WTC11 (cell line): ENCODE measurements around the gene KIAA1586.

Experiments
- FOXJ3 ChIP-seq: sonication (generic); formaldehyde crosslinking; IDR thresholded peaks from 2 replicates; pipeline ENCODE4 v1.9.0; 2021; ENCODE audit warnings: missing genetic modification reagents, mild to moderate bottlenecking, borderline replicate concordance
- IRF2 ChIP-seq: sonication (generic); formaldehyde crosslinking; IDR thresholded peaks from 2 replicates; pipeline ENCODE4 v1.8.0; 2022; ENCODE audit warnings: low read depth, missing genetic modification reagents, borderline replicate concordance
- JUN ChIP-seq: sonication (generic); formaldehyde crosslinking; IDR thresholded peaks from 2 replicates; pipeline ENCODE4 v1.8.0; 2023; ENCODE audit warnings: mild to moderate bottlenecking, missing genetic modification reagents
- NR2C2 ChIP-seq: sonication (generic); formaldehyde crosslinking; IDR thresholded peaks from 2 replicates; pipeline ENCODE4 v1.8.0; 2022; ENCODE audit warnings: mild to moderate bottlenecking, missing genetic modification reagents
- RELA ChIP-seq: sonication (generic); formaldehyde crosslinking; IDR thresholded peaks from 2 replicates; pipeline ENCODE4 v1.8.1; 2022; ENCODE audit warnings: missing genetic modification reagents, mild to moderate bottlenecking, borderline replicate concordance
- SP1 ChIP-seq: sonication (generic); formaldehyde crosslinking; conservative IDR thresholded peaks from 2 replicates; pipeline ENCODE4 v1.8.1; 2022; ENCODE audit warnings: missing genetic modification reagents
- ZNF396 ChIP-seq: fragments of 250-450 bp; sonication (Bioruptor Pico); IDR thresholded peaks from 2 replicates; pipeline ENCODE4 v1.8.0; 2021; ENCODE audit warnings: mild to moderate bottlenecking, moderate library complexity, borderline replicate concordance
- TF ChIP-seq, protein P1 (sequence below): sonication (generic); formaldehyde crosslinking; IDR thresholded peaks from 2 replicates; pipeline ENCODE4 v1.8.1; 2023; ENCODE audit warnings: mild to moderate bottlenecking, missing genetic modification reagents, borderline replicate concordance
- TF ChIP-seq, protein P2 (sequence below): fragments of 200-600 bp; IDR thresholded peaks from 2 replicates; pipeline ENCODE4 v1.8.0; 2022; ENCODE audit warnings: antibody characterized with exemption
- TF ChIP-seq, protein P3 (sequence below): sonication (generic); formaldehyde crosslinking; IDR thresholded peaks from 2 replicates; pipeline ENCODE4 v1.8.1; 2023; ENCODE audit warnings: mild to moderate bottlenecking, missing genetic modification reagents, moderate library complexity

DNA sequence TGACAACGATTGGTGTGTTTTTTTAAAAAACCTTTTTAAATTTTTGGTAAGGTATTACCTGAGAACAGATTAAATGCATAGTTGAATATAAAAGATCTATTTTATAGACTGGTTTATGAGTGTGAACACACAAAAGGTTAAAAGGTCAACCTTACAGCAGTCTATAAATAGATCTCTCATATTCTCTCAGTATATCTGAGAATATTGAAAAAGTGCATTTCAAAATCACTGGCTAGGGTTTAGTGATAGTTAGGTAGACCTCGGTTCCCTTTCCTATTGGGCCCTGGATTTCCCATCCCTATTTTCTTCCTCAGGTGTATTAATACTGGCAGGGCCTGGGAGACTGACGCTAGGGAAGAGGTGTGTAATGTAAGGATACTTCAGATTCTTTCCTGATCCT is 42.8 kb downstream of the KIAA1586 start:
- TF ChIP-seq JUN (CRISPR knock-in tag), result no peak
- TF ChIP-seq FOXJ3 (CRISPR knock-in tag), result no peak
- TF ChIP-seq, protein P1, sequence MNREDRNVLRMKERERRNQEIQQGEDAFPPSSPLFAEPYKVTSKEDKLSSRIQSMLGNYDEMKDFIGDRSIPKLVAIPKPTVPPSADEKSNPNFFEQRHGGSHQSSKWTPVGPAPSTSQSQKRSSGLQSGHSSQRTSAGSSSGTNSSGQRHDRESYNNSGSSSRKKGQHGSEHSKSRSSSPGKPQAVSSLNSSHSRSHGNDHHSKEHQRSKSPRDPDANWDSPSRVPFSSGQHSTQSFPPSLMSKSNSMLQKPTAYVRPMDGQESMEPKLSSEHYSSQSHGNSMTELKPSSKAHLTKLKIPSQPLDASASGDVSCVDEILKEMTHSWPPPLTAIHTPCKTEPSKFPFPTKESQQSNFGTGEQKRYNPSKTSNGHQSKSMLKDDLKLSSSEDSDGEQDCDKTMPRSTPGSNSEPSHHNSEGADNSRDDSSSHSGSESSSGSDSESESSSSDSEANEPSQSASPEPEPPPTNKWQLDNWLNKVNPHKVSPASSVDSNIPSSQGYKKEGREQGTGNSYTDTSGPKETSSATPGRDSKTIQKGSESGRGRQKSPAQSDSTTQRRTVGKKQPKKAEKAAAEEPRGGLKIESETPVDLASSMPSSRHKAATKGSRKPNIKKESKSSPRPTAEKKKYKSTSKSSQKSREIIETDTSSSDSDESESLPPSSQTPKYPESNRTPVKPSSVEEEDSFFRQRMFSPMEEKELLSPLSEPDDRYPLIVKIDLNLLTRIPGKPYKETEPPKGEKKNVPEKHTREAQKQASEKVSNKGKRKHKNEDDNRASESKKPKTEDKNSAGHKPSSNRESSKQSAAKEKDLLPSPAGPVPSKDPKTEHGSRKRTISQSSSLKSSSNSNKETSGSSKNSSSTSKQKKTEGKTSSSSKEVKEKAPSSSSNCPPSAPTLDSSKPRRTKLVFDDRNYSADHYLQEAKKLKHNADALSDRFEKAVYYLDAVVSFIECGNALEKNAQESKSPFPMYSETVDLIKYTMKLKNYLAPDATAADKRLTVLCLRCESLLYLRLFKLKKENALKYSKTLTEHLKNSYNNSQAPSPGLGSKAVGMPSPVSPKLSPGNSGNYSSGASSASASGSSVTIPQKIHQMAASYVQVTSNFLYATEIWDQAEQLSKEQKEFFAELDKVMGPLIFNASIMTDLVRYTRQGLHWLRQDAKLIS (CRISPR knock-in tag), result no peak
- no peak for TF ChIP-seq RELA (CRISPR knock-in tag)
- no peak for TF ChIP-seq NR2C2 (CRISPR knock-in tag)
- TF ChIP-seq, protein P2, sequence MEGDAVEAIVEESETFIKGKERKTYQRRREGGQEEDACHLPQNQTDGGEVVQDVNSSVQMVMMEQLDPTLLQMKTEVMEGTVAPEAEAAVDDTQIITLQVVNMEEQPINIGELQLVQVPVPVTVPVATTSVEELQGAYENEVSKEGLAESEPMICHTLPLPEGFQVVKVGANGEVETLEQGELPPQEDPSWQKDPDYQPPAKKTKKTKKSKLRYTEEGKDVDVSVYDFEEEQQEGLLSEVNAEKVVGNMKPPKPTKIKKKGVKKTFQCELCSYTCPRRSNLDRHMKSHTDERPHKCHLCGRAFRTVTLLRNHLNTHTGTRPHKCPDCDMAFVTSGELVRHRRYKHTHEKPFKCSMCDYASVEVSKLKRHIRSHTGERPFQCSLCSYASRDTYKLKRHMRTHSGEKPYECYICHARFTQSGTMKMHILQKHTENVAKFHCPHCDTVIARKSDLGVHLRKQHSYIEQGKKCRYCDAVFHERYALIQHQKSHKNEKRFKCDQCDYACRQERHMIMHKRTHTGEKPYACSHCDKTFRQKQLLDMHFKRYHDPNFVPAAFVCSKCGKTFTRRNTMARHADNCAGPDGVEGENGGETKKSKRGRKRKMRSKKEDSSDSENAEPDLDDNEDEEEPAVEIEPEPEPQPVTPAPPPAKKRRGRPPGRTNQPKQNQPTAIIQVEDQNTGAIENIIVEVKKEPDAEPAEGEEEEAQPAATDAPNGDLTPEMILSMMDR, result no peak
- TF ChIP-seq SP1, result no peak
- no peak for TF ChIP-seq ZNF396 (CRISPR knock-in tag)
- TF ChIP-seq IRF2, result no peak
- TF ChIP-seq, protein P3, sequence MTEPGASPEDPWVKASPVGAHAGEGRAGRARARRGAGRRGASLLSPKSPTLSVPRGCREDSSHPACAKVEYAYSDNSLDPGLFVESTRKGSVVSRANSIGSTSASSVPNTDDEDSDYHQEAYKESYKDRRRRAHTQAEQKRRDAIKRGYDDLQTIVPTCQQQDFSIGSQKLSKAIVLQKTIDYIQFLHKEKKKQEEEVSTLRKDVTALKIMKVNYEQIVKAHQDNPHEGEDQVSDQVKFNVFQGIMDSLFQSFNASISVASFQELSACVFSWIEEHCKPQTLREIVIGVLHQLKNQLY (CRISPR knock-in tag), result no peak
